HAP-1 (cell line): ENCODE data around the gene SCN8A.

Source experiments
- DNase-seq, 2 experiments: peaks; one replicate each; pipeline ENCODE4 v3.0.0-alpha.2; 2016 to 2020; ENCODE audit warnings: low spot score in 2 of 2
- H3K27me3 ChIP-seq: fragments of 250-450 bp; sonication (Bioruptor Pico); 2 replicates; pipeline ENCODE4 v1.5.1; 2020; ENCODE audit warnings: low read depth, mild to moderate bottlenecking, moderate library complexity
- H3K36me3 ChIP-seq: fragments of 250-450 bp; sonication (Bioruptor Pico); replicated peaks from 2 replicates; pipeline ENCODE4 v1.5.1; 2020; ENCODE audit warnings: mild to moderate bottlenecking
- H3K4me1 ChIP-seq: fragments of 250-450 bp; sonication (Bioruptor Pico); 2 replicates; pipeline ENCODE4 v1.5.1; 2020; ENCODE audit warnings: mild to moderate bottlenecking
- H3K4me3 ChIP-seq: fragments of 250-450 bp; sonication (Bioruptor Pico); 2 replicates; pipeline ENCODE4 v1.5.1; 2020; ENCODE audit warnings: mild to moderate bottlenecking, moderate library complexity
- H3K9me3 ChIP-seq: fragments of 250-450 bp; sonication (Bioruptor Pico); 2 replicates; pipeline ENCODE4 v1.5.1; 2020; ENCODE audit warnings: mild to moderate bottlenecking, moderate library complexity
- in situ Hi-C: fragments of 300-500 bp; cut with MboI; formaldehyde crosslinking; loops from 3 replicates; pipeline ENCODE4 v1.14.3; 2020; ENCODE audit warnings: low sequenced_read_pairs, inconsistent platforms, mixed read lengths

SCN8A gene

GRCh38 chr12:51687177-51687576, 96.1 kb downstream of the SCN8A start:
- in situ Hi-C loops = no loop called here
- Histone ChIP-seq H3K27me3 (no peaks in the 10 kb centered on the region), H3K4me3 (no peak overlapping the region), H3K36me3 (no peaks in the 10 kb centered on the region), H3K9me3 (no peaks in the 10 kb centered on the region), H3K4me1 (peaks cover 20% of the 10 kb centered on the region)
- DNase-seq = no peak

GRCh38 chr12:51687614-51688013, 96.6 kb downstream of the SCN8A start:
- H3K9me3 ChIP-seq = no peaks in the 10 kb centered on the region
- no peaks in the 10 kb centered on the region for H3K36me3 ChIP-seq
- DNase-seq = no peak
- no peak overlapping the region for H3K4me3 ChIP-seq
- H3K27me3 ChIP-seq = no peaks in the 10 kb centered on the region
- in situ Hi-C loops = no loop called here
- H3K4me1 ChIP-seq = peaks cover 16% of the 10 kb centered on the region

DNA sequence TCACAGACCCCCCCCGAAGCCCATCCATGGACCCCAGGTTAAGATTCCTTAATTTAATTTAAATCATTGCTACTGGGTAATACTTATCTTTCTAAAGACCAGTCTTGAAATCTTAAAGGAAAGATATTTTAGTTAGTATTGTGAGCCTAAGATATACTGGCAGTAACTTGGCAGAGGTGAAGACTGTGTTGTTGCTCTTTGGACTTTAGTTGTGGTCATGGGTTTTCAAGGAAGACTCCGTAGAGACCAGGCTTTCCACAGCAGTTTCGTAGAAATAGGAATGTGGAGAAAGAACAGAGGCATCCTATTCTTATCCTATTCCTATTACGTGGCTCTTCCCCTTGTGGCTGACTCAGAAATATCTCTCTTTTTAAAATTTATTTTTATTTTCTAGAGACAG, 99.0 kb downstream of the SCN8A start:
- no peaks in the 10 kb centered on the region for H3K4me1 ChIP-seq
- no peaks in the 10 kb centered on the region for H3K36me3 ChIP-seq
- in situ Hi-C loops = no loop called here
- no peaks in the 10 kb centered on the region for H3K27me3 ChIP-seq
- no peak overlapping the region for H3K4me3 ChIP-seq
- H3K9me3 ChIP-seq = no peaks in the 10 kb centered on the region
- DNase-seq = no peak

GRCh38 chr12:51692016-51692415, 101.0 kb downstream of the SCN8A start:
- Histone ChIP-seq H3K4me1 (no peaks in the 10 kb centered on the region), H3K36me3 (no peaks in the 10 kb centered on the region), H3K27me3 (no peaks in the 10 kb centered on the region), H3K9me3 (no peaks in the 10 kb centered on the region), H3K4me3 (no peak overlapping the region)
- DNase-seq = no peak
- in situ Hi-C loops = no loop called here

GRCh38 chr12:51693569-51693968, 102.5 kb downstream of the SCN8A start:
- DNase-seq = no peak
- Histone ChIP-seq H3K36me3 (no peaks in the 10 kb centered on the region), H3K27me3 (no peaks in the 10 kb centered on the region), H3K4me3 (no peak overlapping the region), H3K9me3 (no peaks in the 10 kb centered on the region), H3K4me1 (no peaks in the 10 kb centered on the region)
- in situ Hi-C loops = no loop called here

DNA sequence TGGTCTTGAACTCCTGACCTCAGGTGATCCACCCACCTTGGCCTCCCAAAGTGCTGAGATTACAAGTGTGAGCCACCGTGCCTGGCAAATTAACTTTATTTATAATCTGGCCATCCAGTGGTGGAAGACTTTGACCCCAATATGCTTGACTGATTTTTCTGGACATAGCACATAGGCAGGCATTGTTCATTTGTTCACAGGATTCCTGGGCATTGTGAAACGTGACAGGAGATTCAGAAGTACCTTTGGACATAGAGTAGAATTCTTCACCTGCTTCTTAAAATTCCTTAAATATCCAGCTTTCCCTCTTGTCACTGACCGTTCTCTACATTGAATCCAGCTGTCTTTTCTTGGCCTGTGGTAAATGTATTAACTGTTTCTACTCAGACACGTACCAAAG, 103.1 kb downstream of the SCN8A start:
- DNase-seq = no peak
- in situ Hi-C loops = no loop called here
- Histone ChIP-seq H3K4me1 (no peaks in the 10 kb centered on the region), H3K36me3 (no peaks in the 10 kb centered on the region), H3K9me3 (no peaks in the 10 kb centered on the region), H3K4me3 (no peak overlapping the region), H3K27me3 (no peaks in the 10 kb centered on the region)

- H3K9me3 ChIP-seq = no peaks in the 10 kb centered on the region
- in situ Hi-C loops = no loop called here
- no peaks in the 10 kb centered on the region for H3K36me3 ChIP-seq
- no peak for DNase-seq
- H3K4me1 ChIP-seq = no peaks in the 10 kb centered on the region
- no peak overlapping the region for H3K4me3 ChIP-seq
- no peaks in the 10 kb centered on the region for H3K27me3 ChIP-seq
Observed at GRCh38 chr12:51695241-51696010, 104.4 kb downstream of the SCN8A start.

DNA sequence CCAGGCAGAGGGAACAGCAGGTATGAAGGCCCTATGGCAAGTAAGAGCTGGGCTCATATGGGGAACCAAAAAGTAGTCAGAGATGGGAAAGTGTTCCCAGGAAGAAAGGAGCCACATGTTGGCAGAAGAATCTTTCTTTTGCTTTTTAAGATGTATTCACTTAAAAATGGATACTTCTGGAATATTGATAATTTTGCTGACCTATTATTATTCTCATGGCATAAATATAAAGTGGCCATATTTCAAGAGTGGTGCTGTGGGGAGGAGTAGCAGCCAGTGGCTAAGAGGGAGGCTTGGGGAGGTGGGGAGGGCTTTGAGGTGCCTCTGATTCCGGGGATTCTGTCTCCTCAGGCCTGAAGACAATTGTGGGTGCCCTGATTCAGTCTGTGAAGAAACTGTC, 108.2 kb downstream of the SCN8A start:
- H3K9me3 ChIP-seq = no peaks in the 10 kb centered on the region
- H3K4me1 ChIP-seq = no peaks in the 10 kb centered on the region
- DNase-seq = no peak
- H3K27me3 ChIP-seq = no peaks in the 10 kb centered on the region
- in situ Hi-C loops = no loop called here
- H3K4me3 ChIP-seq = no peak overlapping the region
- H3K36me3 ChIP-seq = no peaks in the 10 kb centered on the region

- no peaks in the 10 kb centered on the region for H3K36me3 ChIP-seq
- H3K9me3 ChIP-seq = no peaks in the 10 kb centered on the region
- no peak for DNase-seq
- no peaks in the 10 kb centered on the region for H3K4me1 ChIP-seq
- no peaks in the 10 kb centered on the region for H3K27me3 ChIP-seq
- in situ Hi-C loops = no loop called here
- H3K4me3 ChIP-seq = no peak overlapping the region
Observed at GRCh38 chr12:51700887-51701286, 109.9 kb downstream of the SCN8A start.

DNA sequence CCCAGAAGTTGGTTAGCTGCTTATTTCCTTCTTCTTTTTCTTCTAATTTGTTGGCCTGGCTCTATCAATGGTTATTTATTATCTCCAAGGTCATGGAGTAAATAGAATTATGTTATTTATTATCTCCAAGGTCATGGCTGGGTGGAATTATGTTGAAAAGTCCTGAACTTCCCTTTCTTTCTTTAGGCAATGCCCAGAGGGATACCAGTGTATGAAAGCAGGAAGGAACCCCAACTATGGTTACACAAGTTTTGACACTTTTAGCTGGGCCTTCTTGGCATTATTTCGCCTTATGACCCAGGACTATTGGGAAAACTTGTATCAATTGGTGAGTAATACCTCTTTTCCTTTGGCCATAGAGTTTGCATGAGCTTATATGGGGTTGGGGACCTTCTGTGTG, 111.6 kb downstream of the SCN8A start:
- no peaks in the 10 kb centered on the region for H3K4me1 ChIP-seq
- H3K27me3 ChIP-seq = no peaks in the 10 kb centered on the region
- in situ Hi-C loops = no loop called here
- no peaks in the 10 kb centered on the region for H3K36me3 ChIP-seq
- no peak for DNase-seq
- H3K9me3 ChIP-seq = no peaks in the 10 kb centered on the region
- H3K4me3 ChIP-seq = no peak overlapping the region

GRCh38 chr12:51705450-51705849, 114.4 kb downstream of the SCN8A start:
- Histone ChIP-seq H3K9me3 (no peaks in the 10 kb centered on the region), H3K27me3 (no peaks in the 10 kb centered on the region), H3K36me3 (no peaks in the 10 kb centered on the region), H3K4me1 (no peaks in the 10 kb centered on the region), H3K4me3 (no peak overlapping the region)
- no peak for DNase-seq
- in situ Hi-C loops = no loop called here

DNA sequence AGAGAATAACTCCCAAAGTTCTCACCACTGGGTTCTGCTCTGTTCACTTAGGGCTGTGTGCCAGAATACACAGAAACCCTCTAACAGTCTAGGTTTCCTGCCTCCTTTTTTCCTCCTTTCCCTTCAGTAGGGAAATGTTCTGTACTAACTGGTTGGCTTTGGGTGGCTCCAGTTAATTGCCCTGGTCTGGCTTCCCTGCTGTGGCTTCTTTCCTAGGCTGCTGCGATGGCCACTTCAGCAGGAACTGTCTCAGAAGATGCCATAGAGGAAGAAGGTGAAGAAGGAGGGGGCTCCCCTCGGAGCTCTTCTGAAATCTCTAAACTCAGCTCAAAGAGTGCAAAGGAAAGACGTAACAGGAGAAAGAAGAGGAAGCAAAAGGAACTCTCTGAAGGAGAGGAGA, 115.2 kb downstream of the SCN8A start:
- H3K9me3 ChIP-seq = no peaks in the 10 kb centered on the region
- no peak for DNase-seq
- no peaks in the 10 kb centered on the region for H3K27me3 ChIP-seq
- in situ Hi-C loops = no loop called here
- H3K4me1 ChIP-seq = peaks cover 6% of the 10 kb centered on the region; the same call in 1 of the 2 replicates
- H3K36me3 ChIP-seq = no peaks in the 10 kb centered on the region
- H3K4me3 ChIP-seq = no peak overlapping the region

DNA sequence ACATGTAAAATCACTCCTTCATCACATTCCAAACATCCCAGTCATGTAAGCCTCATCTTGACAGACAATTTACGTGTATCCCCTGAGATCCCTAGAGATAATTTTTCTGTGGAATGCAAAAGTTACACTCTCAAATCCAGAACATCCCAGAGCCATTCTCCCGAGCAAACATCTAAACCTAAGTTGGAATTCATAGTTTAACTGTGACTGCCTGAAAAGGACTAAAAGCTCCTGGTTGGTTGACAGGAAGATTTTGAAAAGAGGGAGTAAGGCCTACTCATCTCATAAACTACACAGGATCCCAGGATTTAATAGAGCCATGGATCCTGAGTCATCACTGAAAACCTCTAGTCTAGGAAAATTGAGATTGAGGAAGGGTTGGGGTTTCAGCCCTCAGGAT, 123.6 kb downstream of the SCN8A start:
- Histone ChIP-seq H3K4me1 (peaks cover 7% of the 10 kb centered on the region; the same call in 1 of the 2 replicates), H3K4me3 (no peak overlapping the region), H3K36me3 (no peaks in the 10 kb centered on the region), H3K27me3 (no peaks in the 10 kb centered on the region), H3K9me3 (no peaks in the 10 kb centered on the region)
- DNase-seq = no peak
- in situ Hi-C loops = no loop called here

GRCh38 chr12:51717326-51717925, 126.4 kb downstream of the SCN8A start:
- Histone ChIP-seq H3K36me3 (no peaks in the 10 kb centered on the region), H3K27me3 (no peaks in the 10 kb centered on the region), H3K4me1 (no peaks in the 10 kb centered on the region), H3K4me3 (no peak overlapping the region), H3K9me3 (no peaks in the 10 kb centered on the region)
- no peak for DNase-seq
- in situ Hi-C loops = no loop called here
